Kasumi-1 (cell line): ENCODE results near the gene NUBPL.
"Not testable (repeated sequence)": the region's sequence is repeated elsewhere in the genome, so short reads cannot be mapped to it uniquely, and the experiment has no call there.

ENCODE experiments used
- DNase-seq, 2 experiments: peaks; one replicate each; lab custom pipeline; 2025; lab: John Stamatoyannopoulos, UW

NUBPL gene

DNA sequence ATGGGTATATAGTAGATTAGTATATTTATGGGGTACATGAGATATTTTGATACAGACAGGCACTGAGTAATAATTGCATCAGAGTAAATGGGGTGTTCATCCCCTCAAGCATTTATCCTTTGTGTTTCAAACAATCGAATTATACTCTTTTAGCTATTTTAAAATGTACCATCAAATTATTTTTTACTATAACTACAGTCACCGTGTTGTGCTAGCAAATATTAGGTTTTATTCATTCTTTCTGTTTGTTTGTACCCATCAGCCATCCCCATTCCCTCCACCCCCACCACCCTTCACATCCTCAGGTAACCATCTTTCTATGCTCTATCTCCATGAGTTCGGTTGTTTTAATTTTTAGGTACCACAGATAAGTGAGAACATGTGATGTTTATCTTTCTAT is 115.8 kb downstream of the NUBPL start:
- DNase-seq: no peak

GRCh38 chr14:31677630-31678029 is 116.4 kb downstream of the NUBPL start:
- no peak for DNase-seq

DNA sequence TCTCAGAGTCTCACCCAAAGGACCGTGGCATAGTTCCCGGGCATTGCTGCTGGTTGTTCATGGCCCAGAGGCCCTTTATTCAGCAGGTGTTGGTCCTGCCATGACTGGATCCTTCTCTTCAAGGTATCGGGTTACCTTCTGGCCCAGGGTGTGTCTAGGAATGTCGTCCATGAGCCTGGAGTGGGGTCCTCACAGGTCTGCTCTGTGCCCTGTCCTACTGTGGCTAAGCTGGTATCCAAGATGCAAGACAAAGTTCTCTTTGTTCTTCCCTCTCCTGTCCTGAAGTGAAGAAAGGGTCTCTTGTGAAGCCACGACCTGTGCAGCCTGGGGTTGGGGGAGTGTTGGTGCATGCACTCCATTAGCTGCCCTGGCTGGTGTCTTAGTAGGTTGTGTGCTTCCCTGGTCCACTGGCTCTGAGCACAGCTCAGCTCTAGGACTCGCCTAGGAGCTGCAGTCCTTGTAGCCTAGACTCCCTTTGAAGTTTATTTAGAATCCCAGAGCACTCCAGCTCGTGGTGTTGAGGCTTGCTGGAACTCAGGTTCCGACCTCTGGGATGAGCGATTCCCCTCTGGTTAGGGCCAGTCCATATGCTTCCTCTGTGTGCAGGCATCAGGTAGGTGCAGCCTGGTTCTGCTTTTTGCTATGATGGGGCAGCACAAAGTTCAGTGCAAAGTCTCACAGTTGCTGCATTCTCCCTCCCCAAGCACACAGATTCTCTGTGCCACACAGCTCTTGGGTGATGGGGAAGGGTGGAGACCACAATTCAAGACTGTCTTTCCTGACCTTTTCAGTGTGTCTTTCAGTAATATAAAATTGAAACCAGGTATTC is 117.4 kb downstream of the NUBPL start:
- DNase-seq: no peak

- no peak for DNase-seq
Measured at GRCh38 chr14:31682768-31683167, 121.6 kb downstream of the NUBPL start.

DNA sequence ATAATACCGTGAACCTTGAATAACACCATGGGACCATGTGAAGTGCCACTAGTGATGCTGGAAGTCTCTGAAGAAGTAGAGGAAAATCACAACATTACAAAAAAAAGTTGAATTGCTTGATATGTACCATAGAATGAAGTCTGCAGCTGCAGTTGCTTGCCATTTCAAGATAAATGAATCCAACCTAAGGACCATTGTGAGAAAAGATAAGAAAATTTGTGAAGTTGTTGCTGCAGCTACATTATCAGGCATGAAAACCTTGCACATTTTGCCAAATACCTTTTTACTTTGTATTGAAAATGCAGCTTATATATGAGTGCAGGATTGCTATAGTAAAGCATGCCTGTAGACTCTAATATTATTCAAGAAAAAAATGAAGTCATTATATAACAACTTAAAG is 126.5 kb downstream of the NUBPL start:
- no peak for DNase-seq

GRCh38 chr14:31690056-31690455 is 128.9 kb downstream of the NUBPL start:
- no peak for DNase-seq

- no peak for DNase-seq
Measured at GRCh38 chr14:31692376-31692781, 131.2 kb downstream of the NUBPL start.

- DNase-seq: no peak
Measured at GRCh38 chr14:31696378-31696777, 135.2 kb downstream of the NUBPL start.

- DNase-seq: no peak
Measured at GRCh38 chr14:31699809-31700208, 138.6 kb downstream of the NUBPL start.

- no peak for DNase-seq
Measured at GRCh38 chr14:31700282-31701074, 139.3 kb downstream of the NUBPL start.

DNA sequence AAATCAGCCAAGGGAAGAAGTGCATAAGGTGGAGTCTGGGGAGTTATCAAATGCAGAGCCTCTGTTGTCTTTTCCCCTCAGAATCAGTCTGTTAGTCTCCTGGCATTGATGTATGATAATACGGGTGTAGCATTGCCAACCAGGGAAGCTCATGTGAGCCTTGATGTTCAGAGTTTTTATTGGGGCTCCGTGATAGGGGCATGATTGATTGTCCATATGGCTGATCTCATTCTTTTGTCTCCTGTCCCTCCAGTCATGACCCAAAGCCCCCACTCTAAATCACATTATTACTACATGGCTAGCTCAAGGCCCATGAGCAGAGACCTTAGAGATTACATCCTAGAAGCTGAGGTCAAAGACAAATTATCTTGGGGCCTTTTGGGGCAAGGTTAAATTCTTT is 140.9 kb downstream of the NUBPL start:
- no peak for DNase-seq

DNA sequence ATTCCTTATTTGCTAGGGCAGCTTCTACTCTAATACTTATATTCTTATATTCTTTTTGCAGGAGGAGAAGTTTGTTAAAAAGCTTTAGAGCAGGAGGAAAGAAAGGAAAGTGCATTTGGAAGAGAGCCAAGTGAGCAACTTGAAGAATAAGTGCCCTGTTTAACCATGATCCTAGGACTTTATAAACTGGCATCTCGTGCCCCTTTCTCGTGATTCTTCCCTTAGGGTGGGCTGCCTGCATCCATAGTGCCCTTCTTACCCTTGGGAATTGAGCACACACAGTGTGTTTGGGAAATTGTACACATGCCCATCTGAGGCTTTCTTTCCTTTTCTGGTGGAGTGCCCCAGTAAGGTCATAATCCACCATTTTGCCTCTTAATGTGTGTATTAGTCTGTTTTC is 141.9 kb downstream of the NUBPL start:
- DNase-seq: no peak

GRCh38 chr14:31705731-31706130 is 144.5 kb downstream of the NUBPL start:
- no peak for DNase-seq

DNA sequence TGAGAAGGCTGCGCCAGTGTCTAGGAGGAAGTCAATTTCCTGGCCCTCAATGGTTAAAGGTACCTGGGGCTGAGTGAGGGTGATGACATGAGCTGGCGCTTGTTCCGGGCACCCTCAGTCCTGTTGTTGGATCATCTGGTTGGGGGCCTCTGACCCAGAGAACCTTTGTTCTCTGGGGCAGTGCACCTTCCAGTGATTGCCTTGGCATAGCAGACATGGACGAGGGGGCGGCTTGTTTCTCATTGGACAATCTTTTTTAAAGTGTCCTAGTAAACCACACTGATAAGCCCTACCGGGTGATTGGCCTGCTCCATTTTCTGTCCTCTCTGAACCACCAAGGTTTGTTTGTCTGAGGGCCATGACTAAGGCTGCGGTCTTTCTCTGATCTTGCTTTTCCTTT is 147.5 kb downstream of the NUBPL start:
- not testable (repeated sequence) for DNase-seq

DNA sequence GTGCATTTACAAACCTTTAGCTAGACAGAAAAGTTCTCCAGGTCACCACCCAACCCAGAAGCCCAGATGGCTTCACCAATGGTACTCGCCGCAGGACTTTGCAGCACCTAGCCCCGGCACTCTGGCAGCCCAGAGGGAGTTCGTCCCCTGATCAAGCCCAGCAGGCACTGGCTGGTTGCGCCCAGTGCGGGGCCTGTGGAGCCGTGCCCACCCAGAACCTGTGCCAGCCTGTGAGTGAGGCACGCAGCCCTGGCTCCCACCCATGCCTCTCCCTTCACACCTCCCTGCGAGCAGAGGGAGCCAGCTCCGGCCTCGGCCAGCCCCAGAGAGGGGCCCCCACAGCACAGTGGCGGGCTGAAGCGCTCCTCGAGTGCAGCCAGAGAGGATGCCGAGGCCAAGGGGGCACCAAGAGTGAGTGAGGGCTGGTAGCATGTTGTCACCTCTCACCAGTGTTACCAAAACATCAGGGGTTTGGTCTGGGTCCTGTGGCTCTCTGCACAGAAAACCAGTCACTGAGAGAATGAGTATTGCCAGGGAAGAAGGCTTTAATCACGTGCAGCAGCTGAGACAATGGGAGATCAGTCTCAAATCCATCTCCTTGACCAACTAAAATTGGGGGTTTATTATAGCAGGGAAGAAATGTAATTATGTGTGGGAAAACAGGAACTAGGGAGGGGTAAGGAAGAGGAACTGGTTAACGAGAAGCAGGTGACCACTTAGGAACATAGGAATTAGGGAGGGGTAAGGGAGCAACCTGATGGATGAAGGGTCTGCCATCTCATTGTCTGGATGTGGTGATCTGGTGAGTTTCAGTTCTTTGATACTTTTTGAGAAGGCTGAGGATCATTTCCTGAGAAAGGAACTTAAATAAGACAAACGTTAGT is 151.3 kb downstream of the NUBPL start:
- no peak for DNase-seq

DNA sequence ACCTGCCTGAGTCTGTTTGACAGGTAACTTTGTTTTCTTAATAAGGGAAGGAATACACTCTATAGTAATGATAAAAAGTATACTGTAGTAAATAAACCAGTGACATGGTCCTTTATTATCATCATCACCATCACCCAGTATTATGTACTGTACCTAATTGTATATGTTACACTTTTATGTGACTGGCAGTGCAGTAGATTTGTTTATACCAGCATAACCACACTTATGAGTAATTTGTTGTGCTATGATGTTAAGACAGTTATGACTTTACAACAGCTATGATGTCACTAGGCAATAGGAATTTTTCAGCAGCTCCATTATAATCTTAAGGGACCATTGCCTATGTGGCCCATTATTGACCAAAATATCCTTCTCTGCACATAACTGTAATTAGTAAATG is 155.0 kb downstream of the NUBPL start:
- DNase-seq: no peak

DNA sequence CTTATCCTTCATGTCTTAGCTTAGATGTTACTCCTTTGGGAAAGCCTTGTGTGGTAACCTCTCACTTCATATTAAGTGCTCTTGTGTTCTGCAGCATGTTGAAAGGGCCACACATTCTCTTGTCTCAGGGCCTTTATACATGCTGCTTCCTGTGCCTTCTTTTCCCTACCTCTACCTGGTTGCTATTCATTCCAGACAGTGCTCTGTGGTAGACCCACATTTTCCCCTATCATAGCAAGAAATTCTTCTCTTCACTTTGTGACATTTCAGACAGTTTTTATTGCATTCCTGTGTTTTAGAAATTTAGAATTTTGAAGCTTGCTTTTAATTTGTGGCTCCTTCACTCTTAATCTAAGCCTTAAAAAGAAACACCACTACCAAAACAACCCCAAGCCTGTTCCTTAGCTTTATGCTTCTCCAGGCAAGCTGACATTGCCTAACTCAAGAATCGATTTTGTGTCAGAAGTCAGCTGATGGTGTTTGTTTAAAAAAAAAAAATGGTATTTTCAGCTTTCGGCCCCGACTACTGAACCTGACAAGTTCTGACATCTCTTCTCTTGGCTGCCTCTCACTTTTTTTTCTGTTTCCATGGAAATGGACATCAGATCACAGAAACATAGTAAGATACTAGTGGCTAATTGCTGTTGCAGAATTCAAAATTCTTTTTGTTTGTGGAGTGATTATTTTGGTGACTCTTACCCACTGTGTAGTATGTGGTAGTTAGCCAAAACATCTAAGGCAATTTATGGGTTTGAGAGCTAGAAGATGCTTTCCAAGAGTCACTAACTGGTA is 156.3 kb downstream of the NUBPL start:
- no peak for DNase-seq

- DNase-seq: no peak
Measured at GRCh38 chr14:31718585-31718984, 157.4 kb downstream of the NUBPL start.

- no peak for DNase-seq
Measured at GRCh38 chr14:31718985-31719384, 157.8 kb downstream of the NUBPL start.

DNA sequence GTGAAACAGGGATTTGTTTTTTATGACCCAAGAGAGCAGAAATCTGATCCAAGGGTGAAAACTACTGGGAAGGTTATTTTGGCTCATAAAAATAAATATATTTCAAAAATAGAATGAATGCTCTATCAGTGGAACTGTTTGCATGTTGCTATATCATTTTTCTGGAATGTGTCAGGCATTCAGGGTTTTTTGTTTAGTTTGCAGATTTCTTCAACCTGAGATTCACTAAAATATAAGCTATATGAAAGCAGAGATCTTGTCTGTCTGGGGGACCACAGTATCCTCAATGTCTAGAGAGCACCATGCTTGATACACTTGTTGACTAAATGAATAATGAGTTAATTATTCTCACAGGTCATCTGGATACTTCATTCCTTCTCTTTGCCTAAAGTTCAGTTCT is 165.1 kb downstream of the NUBPL start:
- DNase-seq: no peak

GRCh38 chr14:31727797-31728196 is 166.6 kb downstream of the NUBPL start:
- no peak for DNase-seq

DNA sequence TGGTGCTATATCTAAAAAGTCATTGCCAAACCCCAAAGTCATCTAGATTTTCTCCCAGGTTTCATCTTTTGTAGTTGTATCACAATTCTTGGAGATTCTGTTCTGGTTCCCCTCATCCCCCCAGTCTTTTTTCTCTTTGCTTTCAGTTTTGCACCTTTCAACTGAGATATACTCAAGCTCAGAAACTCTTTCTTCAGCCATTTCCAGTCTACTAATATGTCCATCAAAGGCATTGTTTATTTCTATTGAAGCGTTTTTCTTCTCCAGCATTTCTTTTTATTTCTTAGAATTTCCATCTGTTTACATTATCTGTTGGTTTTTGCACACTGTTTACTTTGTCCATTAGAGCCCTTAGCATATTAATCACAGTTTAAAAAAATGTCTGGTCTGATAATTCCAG is 179.5 kb downstream of the NUBPL start:
- DNase-seq: no peak
